ENCODE measurements around the gene MYO5B. TPM values are rescaled to one million over a fixed set of nuclear protein-coding genes. Genes with fewer than 3 reads are reported as not detected.

The MYO5B gene
- total RNA-seq, 4 donors from 2014 or later, result 6.3 to 35.2 (median 10.2) TPM

- Histone ChIP-seq H3K9me3 (no peaks in the 10 kb centered on the region), H3K4me1 (no peaks in the 10 kb centered on the region), H3K4me3 (no peak overlapping the region), H3K27me3 (no peaks in the 10 kb centered on the region), H3K36me3 (no peaks in the 10 kb centered on the region), H3K27ac (no peak overlapping the region)
- TF ChIP-seq, protein P1, sequence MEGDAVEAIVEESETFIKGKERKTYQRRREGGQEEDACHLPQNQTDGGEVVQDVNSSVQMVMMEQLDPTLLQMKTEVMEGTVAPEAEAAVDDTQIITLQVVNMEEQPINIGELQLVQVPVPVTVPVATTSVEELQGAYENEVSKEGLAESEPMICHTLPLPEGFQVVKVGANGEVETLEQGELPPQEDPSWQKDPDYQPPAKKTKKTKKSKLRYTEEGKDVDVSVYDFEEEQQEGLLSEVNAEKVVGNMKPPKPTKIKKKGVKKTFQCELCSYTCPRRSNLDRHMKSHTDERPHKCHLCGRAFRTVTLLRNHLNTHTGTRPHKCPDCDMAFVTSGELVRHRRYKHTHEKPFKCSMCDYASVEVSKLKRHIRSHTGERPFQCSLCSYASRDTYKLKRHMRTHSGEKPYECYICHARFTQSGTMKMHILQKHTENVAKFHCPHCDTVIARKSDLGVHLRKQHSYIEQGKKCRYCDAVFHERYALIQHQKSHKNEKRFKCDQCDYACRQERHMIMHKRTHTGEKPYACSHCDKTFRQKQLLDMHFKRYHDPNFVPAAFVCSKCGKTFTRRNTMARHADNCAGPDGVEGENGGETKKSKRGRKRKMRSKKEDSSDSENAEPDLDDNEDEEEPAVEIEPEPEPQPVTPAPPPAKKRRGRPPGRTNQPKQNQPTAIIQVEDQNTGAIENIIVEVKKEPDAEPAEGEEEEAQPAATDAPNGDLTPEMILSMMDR (IDR thresholded peaks at IDR 0.05), result no peak
- TF ChIP-seq POLR2A (IDR thresholded peaks at IDR 0.05), result no peak
- no peak for TF ChIP-seq EP300 (IDR thresholded peaks at IDR 0.05)
- 69 to 71% methylated on average over 6 to 7 of the region's 7 CpGs for WGBS, 2 donors
- DNase-seq (ENCODE audit: low spot score in 2 of 2), result no peak
Measured at GRCh38 chr18:49967636-49968313, 227.2 kb downstream of the MYO5B start.

DNA sequence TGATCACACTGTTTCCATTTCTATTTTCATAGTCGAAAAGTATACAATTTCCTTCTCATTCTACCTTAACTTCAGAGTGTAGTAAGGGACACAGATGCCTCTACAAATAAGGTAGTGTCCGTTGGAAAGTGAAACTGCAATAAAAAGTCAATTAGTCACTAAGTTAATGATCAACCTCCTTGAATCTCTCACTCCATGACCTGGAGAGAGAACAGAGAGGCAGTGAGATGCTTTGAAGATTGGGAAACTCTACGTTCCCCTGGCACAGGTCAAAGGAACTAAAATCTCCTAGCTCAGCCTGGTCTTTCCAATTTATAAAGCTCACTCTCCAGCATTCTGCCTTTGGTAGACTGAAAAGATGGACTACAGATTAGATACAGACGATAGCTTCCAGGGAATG, 227.8 kb downstream of the MYO5B start:
- no peak overlapping the region for H3K27ac ChIP-seq
- no peak for DNase-seq (ENCODE audit: low spot score in 2 of 2)
- H3K36me3 ChIP-seq, result no peaks in the 10 kb centered on the region
- no peaks in the 10 kb centered on the region for H3K4me1 ChIP-seq
- no peaks in the 10 kb centered on the region for H3K9me3 ChIP-seq
- 52 to 55% methylated on average over 4 of the region's 4 CpGs for WGBS, 2 donors
- no peaks in the 10 kb centered on the region for H3K27me3 ChIP-seq
- no peak overlapping the region for H3K4me3 ChIP-seq
- no peak for TF ChIP-seq EP300 (IDR thresholded peaks at IDR 0.05)
- TF ChIP-seq, protein P1 (IDR thresholded peaks at IDR 0.05), result no peak

DNA sequence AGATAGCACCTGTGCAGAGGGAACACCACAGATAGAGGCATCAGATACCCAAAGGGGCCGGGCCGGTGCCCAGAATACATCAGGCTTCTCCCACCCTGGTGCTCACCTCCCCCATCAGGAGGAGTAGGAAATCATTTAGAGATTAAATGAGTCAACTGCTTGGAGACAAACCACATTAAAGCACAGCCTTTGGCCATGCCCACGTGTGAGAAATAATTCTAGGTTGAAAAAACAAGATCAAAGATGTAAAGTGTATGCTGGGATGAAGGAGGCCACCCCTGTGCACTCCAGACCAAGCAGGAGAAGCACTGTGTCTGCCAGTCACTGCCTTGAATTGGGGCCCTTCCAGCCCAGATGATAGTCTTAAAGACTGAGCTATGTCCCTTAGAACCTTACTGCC, 228.9 kb downstream of the MYO5B start:
- Histone ChIP-seq H3K27ac (no peak overlapping the region), H3K4me1 (no peaks in the 10 kb centered on the region), H3K9me3 (no peaks in the 10 kb centered on the region), H3K27me3 (no peaks in the 10 kb centered on the region), H3K36me3 (no peaks in the 10 kb centered on the region), H3K4me3 (no peak overlapping the region)
- DNase-seq (ENCODE audit: low spot score in 2 of 2), result no peak
- TF ChIP-seq, protein P1 (IDR thresholded peaks at IDR 0.05), result no peak
- TF ChIP-seq EP300 (IDR thresholded peaks at IDR 0.05), result no peak
- TF ChIP-seq POLR2A (IDR thresholded peaks at IDR 0.05), result no peak
- 75 to 77% methylated on average over 3 of the region's 3 CpGs for WGBS, 2 donors

DNA sequence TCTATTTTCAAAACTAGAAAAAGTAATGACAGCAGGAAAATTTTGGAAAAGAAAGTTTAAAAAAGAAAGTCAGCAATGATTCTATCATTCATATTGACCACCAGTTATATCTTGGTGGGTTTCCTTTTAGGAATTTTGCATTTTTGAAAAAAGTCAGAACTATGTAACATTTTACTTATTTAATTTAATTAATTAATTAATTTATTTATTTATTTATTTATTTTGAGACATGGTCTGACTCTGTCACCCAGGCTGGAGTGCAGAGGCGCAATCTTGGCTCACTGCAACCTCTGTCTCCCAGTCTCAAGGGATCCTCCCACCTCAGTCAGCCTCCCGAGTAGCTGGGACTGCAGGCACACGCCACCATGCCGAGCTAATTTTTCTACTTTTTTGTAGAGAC, 231.7 kb downstream of the MYO5B start:
- no peaks in the 10 kb centered on the region for H3K4me1 ChIP-seq
- H3K4me3 ChIP-seq, result no peak overlapping the region
- no peak for DNase-seq (ENCODE audit: low spot score in 2 of 2)
- 92 to 95% methylated on average over 4 of the region's 4 CpGs for WGBS, 2 donors
- H3K27ac ChIP-seq, result no peak overlapping the region
- no peaks in the 10 kb centered on the region for H3K27me3 ChIP-seq
- no peaks in the 10 kb centered on the region for H3K36me3 ChIP-seq
- TF ChIP-seq EP300 (IDR thresholded peaks at IDR 0.05) (no peak), POLR2A (IDR thresholded peaks at IDR 0.05) (no peak)
- TF ChIP-seq, protein P1 (IDR thresholded peaks at IDR 0.05), result no peak
- H3K9me3 ChIP-seq, result no peaks in the 10 kb centered on the region

DNA sequence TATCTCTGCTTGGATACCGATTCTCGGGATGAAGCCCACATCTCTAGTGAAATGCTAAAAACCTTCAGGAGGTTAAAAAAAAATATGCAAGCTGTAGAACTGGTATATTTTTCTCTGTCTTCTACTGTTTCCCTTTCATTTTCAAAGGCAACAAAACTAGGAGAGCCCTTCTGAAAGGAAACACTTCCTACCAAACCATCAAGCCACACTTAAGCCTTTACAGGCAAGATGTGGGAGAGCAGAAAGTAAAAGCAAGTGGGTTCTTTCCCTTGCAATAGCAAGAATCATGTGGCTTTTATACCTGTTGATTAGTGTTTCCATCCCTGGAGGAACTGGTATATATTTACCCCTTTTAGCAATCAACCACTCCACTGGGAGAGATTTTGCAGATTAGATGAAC, 233.7 kb downstream of the MYO5B start:
- no peak for TF ChIP-seq POLR2A (IDR thresholded peaks at IDR 0.05)
- TF ChIP-seq EP300 (IDR thresholded peaks at IDR 0.05), result no peak

More for the DNA sequence above, 233.7 kb downstream of the MYO5B start:
- H3K27me3 ChIP-seq, result no peaks in the 10 kb centered on the region
- no peak for DNase-seq (ENCODE audit: low spot score in 2 of 2)
- no peaks in the 10 kb centered on the region for H3K4me1 ChIP-seq
- no peak overlapping the region for H3K27ac ChIP-seq
- no peaks in the 10 kb centered on the region for H3K9me3 ChIP-seq
- no peak overlapping the region for H3K4me3 ChIP-seq
- WGBS, 2 donors, result 92 to 98% methylated on average over 2 of the region's 2 CpGs
- H3K36me3 ChIP-seq, result no peaks in the 10 kb centered on the region
